KOPT-K1 (cell line): ENCODE measurements around the gene MAP7D1.

Source experiments
- H3K27ac ChIP-seq: fragments of 200-600 bp; sonication (generic); 2 replicates; pipeline ENCODE4 v1.5.1; 2016; ENCODE audit warnings: antibody characterized with exemption, mild to moderate bottlenecking, low read depth, low read length; ENCODE audit not compliant: poor library complexity, severe bottlenecking
- H3K36me3 ChIP-seq: fragments of 200-600 bp; sonication (generic); 2 replicates; pipeline ENCODE4 v1.5.1; 2017; ENCODE audit warnings: antibody characterized with exemption, mild to moderate bottlenecking, low read length, moderate library complexity; ENCODE audit not compliant: insufficient read depth
- H3K9me3 ChIP-seq: fragments of 200-600 bp; sonication (generic); 2 replicates; pipeline ENCODE4 v1.5.1; 2017; ENCODE audit warnings: antibody characterized with exemption, low read length, mild to moderate bottlenecking; ENCODE audit not compliant: insufficient read depth, poor library complexity, severe bottlenecking

Gene MAP7D1

GRCh38 chr1:36155408-36156328, at the start of gene MAP7D1:
MAP7D1 (plus strand) TSS chr1:36156160; CDS start chr1:36156418, 258 bp downstream.
- Histone ChIP-seq H3K27ac (peak within 1 kb of the TSS; percentile 89), H3K9me3 (no peaks in the 10 kb centered on the region), H3K36me3 (0 out of 2 replicates have a peak, but pooled peaks cover 6% of the 10 kb centered on the region)

DNA sequence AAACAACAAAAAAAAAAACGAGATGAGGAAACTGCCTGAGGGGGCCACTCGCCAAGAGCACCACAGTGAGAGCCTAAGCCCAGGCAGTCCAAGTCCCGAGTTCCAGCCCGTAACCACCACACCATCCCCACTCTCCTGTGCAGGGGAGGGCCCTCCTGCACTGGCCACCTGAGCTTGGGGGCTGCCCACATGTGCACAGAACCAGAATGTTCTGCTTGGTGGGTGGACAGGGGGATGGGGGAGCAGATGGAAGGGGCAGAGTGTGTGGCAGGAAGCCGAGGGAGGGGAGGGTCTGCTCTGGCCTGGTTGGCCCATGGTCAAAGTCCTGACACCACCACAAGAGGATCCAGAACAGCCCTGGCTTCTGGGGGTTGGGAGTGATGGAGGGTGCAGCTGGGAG, 49.7 kb upstream of the MAP7D1 start:
- Histone ChIP-seq H3K9me3 (no peaks in the 10 kb centered on the region), H3K36me3 (no peaks in the 10 kb centered on the region), H3K27ac (no peak overlapping the region)

DNA sequence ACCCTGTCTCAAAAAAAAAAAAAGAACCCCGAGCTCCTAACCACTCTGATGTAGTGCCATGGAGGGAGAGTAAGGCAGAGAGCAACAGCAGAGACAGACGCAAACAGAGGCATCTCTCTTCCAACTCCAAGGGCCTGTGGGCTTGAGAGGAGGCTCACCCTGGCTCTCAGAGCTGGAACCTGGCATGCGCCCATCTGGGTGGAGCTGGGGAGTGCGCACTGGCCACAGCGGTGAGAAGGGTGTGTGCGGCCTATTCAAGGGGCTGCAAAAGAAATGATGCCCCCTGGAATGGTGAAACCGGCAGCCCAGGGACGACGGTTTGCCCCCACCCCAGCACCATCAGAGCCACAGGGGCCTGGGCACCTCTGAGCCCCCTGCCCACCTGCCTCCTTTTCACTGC, 48.6 kb upstream of the MAP7D1 start:
- Histone ChIP-seq H3K27ac (no peak overlapping the region), H3K36me3 (no peaks in the 10 kb centered on the region), H3K9me3 (no peaks in the 10 kb centered on the region)

- no peaks in the 10 kb centered on the region for H3K9me3 ChIP-seq
- no peak overlapping the region for H3K27ac ChIP-seq
- no peaks in the 10 kb centered on the region for H3K36me3 ChIP-seq
These were observed 47.6 kb upstream of the MAP7D1 start for GRCh38 chr1:36108314-36108713.

GRCh38 chr1:36109041-36109679, 46.8 kb upstream of the MAP7D1 start:
- Histone ChIP-seq H3K9me3 (no peaks in the 10 kb centered on the region), H3K27ac (peak overlapping the region; percentile 34), H3K36me3 (no peaks in the 10 kb centered on the region)

GRCh38 chr1:36111151-36111550, 44.8 kb upstream of the MAP7D1 start:
- Histone ChIP-seq H3K36me3 (no peaks in the 10 kb centered on the region), H3K27ac (no peak overlapping the region), H3K9me3 (no peaks in the 10 kb centered on the region)

DNA sequence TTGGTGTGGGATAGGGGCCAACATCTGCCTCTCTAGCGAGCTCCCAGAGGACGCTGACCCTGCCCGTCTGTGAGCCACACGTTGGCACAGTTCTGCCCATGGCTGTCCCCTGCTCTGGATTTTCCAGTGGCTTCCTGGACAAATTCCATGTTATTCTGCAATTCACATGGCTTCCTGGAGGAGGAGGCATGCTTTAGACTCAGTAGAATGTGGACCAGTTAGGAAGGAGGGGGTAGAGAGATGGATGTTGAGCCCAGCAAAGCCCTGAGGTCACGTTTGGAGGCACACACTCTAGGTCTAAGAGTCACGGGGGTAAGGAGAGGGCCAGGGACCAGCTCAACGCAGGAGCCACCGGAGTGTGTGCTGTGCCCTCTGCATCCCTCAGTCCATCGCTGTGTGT, 43.1 kb upstream of the MAP7D1 start:
- Histone ChIP-seq H3K27ac (no peak overlapping the region), H3K36me3 (no peaks in the 10 kb centered on the region), H3K9me3 (no peaks in the 10 kb centered on the region)

DNA sequence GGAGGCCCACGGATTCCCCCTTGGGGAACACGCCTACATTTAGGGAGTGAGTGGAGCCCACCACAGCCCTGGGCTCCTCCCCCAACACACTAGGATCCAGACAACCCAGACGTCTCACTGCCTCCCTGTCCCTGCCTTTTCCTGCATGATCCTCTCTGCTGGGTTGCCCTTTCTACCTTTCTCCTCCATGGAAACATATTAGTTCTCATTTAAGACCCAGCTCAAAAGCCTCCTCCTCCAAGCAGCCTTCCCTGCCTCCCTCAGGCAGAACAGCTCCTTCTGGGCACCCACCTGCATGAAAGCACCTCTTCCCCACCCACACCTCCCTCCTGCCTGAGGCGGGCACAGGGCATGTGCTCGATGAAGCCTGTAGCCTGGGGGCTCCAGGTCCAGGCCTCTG, 41.6 kb upstream of the MAP7D1 start:
- Histone ChIP-seq H3K9me3 (no peaks in the 10 kb centered on the region), H3K27ac (no peak overlapping the region), H3K36me3 (no peaks in the 10 kb centered on the region)

DNA sequence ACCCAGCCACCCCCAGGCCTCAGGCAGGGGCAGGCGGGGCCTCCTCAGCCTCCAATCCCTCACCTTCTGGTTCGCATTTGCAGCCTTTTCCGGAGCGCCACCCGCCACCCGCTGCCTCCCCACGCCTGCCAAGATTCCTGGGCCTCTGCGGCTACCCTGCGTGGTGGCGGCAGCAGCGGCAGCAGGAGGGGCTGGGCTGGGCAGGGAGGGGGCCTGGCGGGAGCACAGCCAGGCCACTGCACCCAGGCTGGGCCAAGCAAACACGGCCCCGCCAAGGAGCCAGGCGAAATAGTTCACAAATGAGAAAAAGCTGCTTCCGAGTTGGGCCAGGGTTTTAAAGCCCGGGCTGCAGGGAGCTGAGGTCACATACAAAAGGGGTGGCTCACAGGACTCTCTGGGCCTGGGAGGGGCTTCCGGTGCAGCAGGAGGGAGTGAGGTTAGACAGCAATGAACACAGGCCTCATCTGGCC, 40.7 kb upstream of the MAP7D1 start:
- Histone ChIP-seq H3K36me3 (no peaks in the 10 kb centered on the region), H3K27ac (no peak overlapping the region), H3K9me3 (no peaks in the 10 kb centered on the region)

DNA sequence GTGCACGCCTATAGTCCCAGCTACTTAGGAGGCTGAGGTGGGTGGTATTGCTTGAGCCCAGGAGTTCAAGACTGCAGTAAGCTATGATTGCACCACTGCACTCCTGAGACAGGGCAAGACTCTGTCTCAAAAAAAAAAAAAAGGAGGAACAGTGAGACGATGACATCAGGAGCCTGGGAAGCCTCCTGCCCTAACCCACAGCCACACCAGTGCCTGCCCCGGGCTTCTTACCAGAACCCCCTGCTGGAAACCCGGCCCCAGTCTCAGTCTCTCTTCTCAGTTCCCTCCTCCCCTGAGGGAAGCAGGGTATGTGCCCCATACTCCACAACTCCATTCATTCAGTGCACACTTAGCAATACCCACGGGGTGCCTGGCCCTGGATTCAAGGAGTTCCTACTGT, 40.0 kb upstream of the MAP7D1 start:
- Histone ChIP-seq H3K27ac (no peak overlapping the region), H3K36me3 (no peaks in the 10 kb centered on the region), H3K9me3 (no peaks in the 10 kb centered on the region)

GRCh38 chr1:36116901-36117300, 39.1 kb upstream of the MAP7D1 start:
- Histone ChIP-seq H3K9me3 (no peaks in the 10 kb centered on the region), H3K27ac (no peak overlapping the region), H3K36me3 (no peaks in the 10 kb centered on the region)

- H3K27ac ChIP-seq = no peak overlapping the region
- H3K36me3 ChIP-seq = no peaks in the 10 kb centered on the region
- no peaks in the 10 kb centered on the region for H3K9me3 ChIP-seq
These were observed 37.3 kb upstream of the MAP7D1 start for GRCh38 chr1:36118447-36119204.

- no peak overlapping the region for H3K27ac ChIP-seq
- no peaks in the 10 kb centered on the region for H3K9me3 ChIP-seq
- H3K36me3 ChIP-seq = no peaks in the 10 kb centered on the region
These were observed 36.5 kb upstream of the MAP7D1 start for GRCh38 chr1:36119456-36119855.

- H3K27ac ChIP-seq = no peak overlapping the region
- H3K36me3 ChIP-seq = no peaks in the 10 kb centered on the region
- no peaks in the 10 kb centered on the region for H3K9me3 ChIP-seq
These were observed 33.6 kb upstream of the MAP7D1 start for GRCh38 chr1:36122062-36123030.
